ENCODE measurements around the gene DNAJC13. TPM values are rescaled to one million over a fixed set of nuclear protein-coding genes. Genes with fewer than 3 reads are reported as not detected.
"Not testable (repeated sequence)": the region's sequence is repeated elsewhere in the genome, so short reads cannot be mapped to it uniquely, and the experiment has no call there.

The DNAJC13 gene
- total RNA-seq, 2 donors from 2014 or later, result 36.3 to 39.5 TPM

- not testable (repeated sequence) for H3K4me3 Mint-ChIP-seq; H3K36me3 Mint-ChIP-seq (ENCODE audit: insufficient read depth in 2 of 2); H3K9me3 Mint-ChIP-seq; DNase-seq; H3K27ac Mint-ChIP-seq; H3K4me1 Mint-ChIP-seq (ENCODE audit: low read depth)
- H3K27me3 Mint-ChIP-seq (ENCODE audit: low read depth), result peaks cover 13% of the 10 kb centered on the region
- ATAC-seq (replicated peaks in 1 of 2), result peak; percentile 66 to 70
Observed at GRCh38 chr3:132392675-132393074, 24.6 kb upstream of the DNAJC13 start.

DNA sequence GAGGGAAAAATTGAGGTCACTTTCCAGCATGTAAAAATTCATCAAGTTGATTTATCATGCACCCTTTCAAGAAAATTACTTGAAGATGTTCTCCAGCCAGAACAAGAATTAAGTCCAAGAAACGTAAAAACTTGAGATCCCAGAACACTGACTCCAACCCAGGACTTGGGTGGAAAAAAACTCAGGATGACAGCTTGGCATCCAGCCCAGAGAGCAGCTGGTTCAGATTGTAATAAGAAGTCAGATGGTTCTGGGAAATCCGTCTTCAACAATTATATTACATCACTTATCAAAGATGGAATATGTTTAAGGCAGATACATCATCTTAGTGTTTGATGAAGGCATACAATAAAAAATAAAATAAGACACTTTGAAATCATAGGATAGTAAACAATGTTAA is 23.0 kb upstream of the DNAJC13 start:
- peaks cover 13% of the 10 kb centered on the region for H3K27me3 Mint-ChIP-seq (ENCODE audit: low read depth)
- H3K4me3 Mint-ChIP-seq, result no peak overlapping the region
- H3K4me1 Mint-ChIP-seq (ENCODE audit: low read depth), result peaks cover 5% of the 10 kb centered on the region
- ATAC-seq (replicated peaks in 1 of 2) (no peak), DNase-seq (no peak)
- peaks cover 0 to 2% of the 10 kb centered on the region in 2 donors for H3K36me3 Mint-ChIP-seq (ENCODE audit: insufficient read depth in 2 of 2)
- no peak overlapping the region for H3K27ac Mint-ChIP-seq
- no peaks in the 10 kb centered on the region for H3K9me3 Mint-ChIP-seq

GRCh38 chr3:132395126-132395525 is 22.2 kb upstream of the DNAJC13 start:
- Mint-ChIP-seq H3K27me3 (ENCODE audit: low read depth) (peaks cover 13% of the 10 kb centered on the region), H3K36me3 (ENCODE audit: insufficient read depth in 2 of 2) (peaks cover 0 to 2% of the 10 kb centered on the region in 2 donors), H3K27ac (no peak overlapping the region), H3K4me3 (no peak overlapping the region), H3K9me3 (no peaks in the 10 kb centered on the region), H3K4me1 (ENCODE audit: low read depth) (peaks cover 5% of the 10 kb centered on the region)
- no peak for DNase-seq
- ATAC-seq (replicated peaks in 1 of 2), result no peak

- DNase-seq, result no peak
- peaks cover 0 to 2% of the 10 kb centered on the region in 2 donors for H3K36me3 Mint-ChIP-seq (ENCODE audit: insufficient read depth in 2 of 2)
Observed at GRCh38 chr3:132396255-132396654, 21.0 kb upstream of the DNAJC13 start.

DNA sequence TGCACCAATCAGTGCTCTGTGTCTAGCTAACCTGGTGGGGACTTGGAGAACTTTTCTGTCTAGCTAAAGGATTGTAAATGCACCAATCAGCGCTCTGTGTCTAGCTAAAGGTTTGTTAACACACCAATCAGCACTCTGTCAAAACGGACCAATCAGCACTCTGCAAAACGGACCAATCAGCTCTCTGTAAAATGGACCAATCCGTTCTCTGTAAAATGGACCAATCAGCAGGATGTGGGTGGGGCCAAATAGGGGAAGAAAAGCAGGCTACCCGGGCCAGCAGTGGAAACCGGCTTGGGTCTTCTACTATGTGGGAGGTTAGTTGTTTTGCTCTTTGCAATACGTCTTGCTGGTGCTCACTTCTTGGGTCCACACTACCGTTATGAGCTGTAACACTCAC is 20.5 kb upstream of the DNAJC13 start:
- H3K27me3 Mint-ChIP-seq (ENCODE audit: low read depth), result peaks cover 13% of the 10 kb centered on the region
- H3K27ac Mint-ChIP-seq; DNase-seq; H3K9me3 Mint-ChIP-seq; H3K36me3 Mint-ChIP-seq (ENCODE audit: insufficient read depth in 2 of 2); ATAC-seq (replicated peaks in 1 of 2); H3K4me3 Mint-ChIP-seq; H3K4me1 Mint-ChIP-seq (ENCODE audit: low read depth): not testable (repeated sequence)

More at GRCh38 chr3:132396255-132396654, 21.0 kb upstream of the DNAJC13 start:
- H3K27ac Mint-ChIP-seq, result no peak overlapping the region
- no peaks in the 10 kb centered on the region for H3K9me3 Mint-ChIP-seq
- peaks cover 5% of the 10 kb centered on the region for H3K4me1 Mint-ChIP-seq (ENCODE audit: low read depth)
- no peak overlapping the region for H3K4me3 Mint-ChIP-seq
- peaks cover 13% of the 10 kb centered on the region for H3K27me3 Mint-ChIP-seq (ENCODE audit: low read depth)
- ATAC-seq (replicated peaks in 1 of 2), result no peak

DNA sequence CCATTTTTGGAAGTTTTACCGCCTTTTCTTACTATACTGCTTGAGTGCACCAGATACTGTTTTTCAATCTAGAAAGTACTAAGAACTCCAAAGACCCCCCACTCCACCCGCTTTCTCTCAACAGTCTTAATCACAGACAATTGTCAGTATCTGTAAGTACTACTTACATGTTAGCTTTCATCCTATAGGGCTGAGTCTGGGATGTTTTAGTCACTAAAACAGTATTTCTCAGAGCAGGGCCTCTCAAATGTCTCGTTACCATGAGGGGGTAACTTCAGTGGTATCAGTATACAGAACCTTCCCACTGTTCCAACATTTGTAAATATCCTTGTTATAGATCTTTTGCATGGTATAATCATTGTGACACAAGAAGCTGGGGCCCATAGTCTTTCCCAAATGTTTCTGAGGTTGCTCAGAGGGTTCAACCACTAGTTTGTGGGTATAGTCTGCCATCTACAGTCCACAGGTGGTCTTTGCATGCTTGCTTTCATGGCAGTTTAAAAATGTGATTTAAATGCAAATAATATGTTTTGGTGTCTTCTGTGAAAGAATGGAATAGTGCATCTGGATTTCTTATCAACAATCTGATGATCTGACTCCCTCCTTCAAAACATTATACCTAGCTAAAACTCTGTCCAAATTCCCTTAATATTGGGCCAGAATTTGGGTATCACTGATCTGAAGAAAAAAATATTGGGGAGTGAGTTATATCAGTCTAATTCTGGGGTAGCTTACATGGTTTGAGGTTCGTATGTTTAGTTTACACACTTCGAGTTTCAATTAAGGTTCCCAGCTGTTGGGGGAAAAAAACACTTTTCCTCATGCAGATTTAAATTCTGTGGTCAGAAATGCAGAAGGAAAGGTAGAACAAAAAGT is 18.0 kb upstream of the DNAJC13 start:
- Mint-ChIP-seq H3K4me3 (no peak overlapping the region), H3K27ac (no peak overlapping the region), H3K36me3 (ENCODE audit: insufficient read depth in 2 of 2) (peaks cover 0 to 2% of the 10 kb centered on the region in 2 donors), H3K9me3 (peaks cover 0 to 2% of the 10 kb centered on the region in 2 donors), H3K4me1 (ENCODE audit: low read depth) (no peaks in the 10 kb centered on the region), H3K27me3 (ENCODE audit: low read depth) (peaks cover 10% of the 10 kb centered on the region)
- peak; percentile 16 to 39 for DNase-seq
- ATAC-seq (replicated peaks in 1 of 2), result peak; percentile 54 to 56

DNA sequence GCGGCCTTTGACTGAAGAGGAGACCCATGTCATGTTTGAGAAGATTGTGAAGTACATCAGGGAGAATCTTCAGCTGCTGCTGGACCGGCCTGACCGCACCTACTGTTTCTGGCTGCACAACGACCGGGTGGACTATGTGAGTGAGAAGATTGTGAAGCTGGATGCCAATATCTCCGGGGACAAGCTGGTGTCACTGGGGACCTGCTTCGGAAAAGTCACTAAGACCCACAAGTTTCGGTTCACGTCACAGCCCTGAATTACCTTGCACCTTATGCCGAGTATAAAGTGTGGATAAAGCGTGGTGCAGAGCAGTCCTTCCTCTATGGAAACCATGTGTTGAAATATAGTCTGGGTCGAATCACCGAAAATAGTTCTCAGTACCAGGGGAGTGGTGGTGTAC is 16.0 kb upstream of the DNAJC13 start:
- Mint-ChIP-seq H3K4me1 (ENCODE audit: low read depth) (no peaks in the 10 kb centered on the region), H3K4me3 (no peak overlapping the region), H3K27me3 (ENCODE audit: low read depth) (peaks cover 14% of the 10 kb centered on the region), H3K9me3 (peaks cover 0 to 2% of the 10 kb centered on the region in 2 donors), H3K36me3 (ENCODE audit: insufficient read depth in 2 of 2) (no peaks in the 10 kb centered on the region), H3K27ac (no peak overlapping the region)
- DNase-seq (no peak), ATAC-seq (replicated peaks in 1 of 2) (no peak)

DNA sequence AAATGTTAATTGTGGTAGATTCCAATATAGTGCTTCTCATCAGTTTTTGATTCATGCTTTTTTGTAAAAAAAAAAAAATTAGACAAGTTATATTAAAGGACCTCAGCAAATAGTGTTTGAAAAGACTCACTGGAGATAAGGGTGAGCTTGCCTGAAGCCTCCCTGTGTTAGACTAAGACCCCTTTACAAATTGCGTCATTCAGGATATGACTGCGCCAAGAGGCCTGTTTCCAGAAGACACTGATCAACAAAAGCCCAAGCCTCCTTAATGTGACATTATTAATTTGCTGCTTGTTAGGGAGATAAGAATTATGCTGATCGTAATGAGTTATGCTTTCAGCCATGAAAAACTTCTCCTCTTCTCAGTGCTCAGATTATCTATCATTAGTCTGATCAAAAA is 13.0 kb upstream of the DNAJC13 start:
- no peaks in the 10 kb centered on the region for H3K36me3 Mint-ChIP-seq (ENCODE audit: insufficient read depth in 2 of 2)
- H3K9me3 Mint-ChIP-seq, result peaks cover 0 to 2% of the 10 kb centered on the region in 2 donors
- no peak overlapping the region for H3K27ac Mint-ChIP-seq
- no peak for DNase-seq
- H3K4me3 Mint-ChIP-seq, result no peak overlapping the region
- peaks cover 14% of the 10 kb centered on the region for H3K27me3 Mint-ChIP-seq (ENCODE audit: low read depth)
- ATAC-seq (replicated peaks in 1 of 2), result no peak
- H3K4me1 Mint-ChIP-seq (ENCODE audit: low read depth), result no peaks in the 10 kb centered on the region

- H3K4me1 Mint-ChIP-seq (ENCODE audit: low read depth), result no peaks in the 10 kb centered on the region
- ATAC-seq (replicated peaks in 1 of 2) (no peak), DNase-seq (no peak)
- H3K27me3 Mint-ChIP-seq (ENCODE audit: low read depth), result peaks cover 14% of the 10 kb centered on the region
- H3K4me3 Mint-ChIP-seq, result no peak overlapping the region
- H3K27ac Mint-ChIP-seq, result no peak overlapping the region
- peaks cover 0 to 2% of the 10 kb centered on the region in 2 donors for H3K9me3 Mint-ChIP-seq
- H3K36me3 Mint-ChIP-seq (ENCODE audit: insufficient read depth in 2 of 2), result no peaks in the 10 kb centered on the region
Observed at GRCh38 chr3:132405188-132405587, 12.1 kb upstream of the DNAJC13 start.

- Mint-ChIP-seq H3K4me3 (no peak overlapping the region), H3K4me1 (ENCODE audit: low read depth) (no peaks in the 10 kb centered on the region), H3K27me3 (ENCODE audit: low read depth) (peaks cover 14% of the 10 kb centered on the region), H3K27ac (no peak overlapping the region), H3K36me3 (ENCODE audit: insufficient read depth in 2 of 2) (no peaks in the 10 kb centered on the region), H3K9me3 (peaks cover 0 to 2% of the 10 kb centered on the region in 2 donors)
- ATAC-seq (replicated peaks in 1 of 2) (no peak), DNase-seq (no peak)
Observed at GRCh38 chr3:132405609-132406299, 11.5 kb upstream of the DNAJC13 start.

DNA sequence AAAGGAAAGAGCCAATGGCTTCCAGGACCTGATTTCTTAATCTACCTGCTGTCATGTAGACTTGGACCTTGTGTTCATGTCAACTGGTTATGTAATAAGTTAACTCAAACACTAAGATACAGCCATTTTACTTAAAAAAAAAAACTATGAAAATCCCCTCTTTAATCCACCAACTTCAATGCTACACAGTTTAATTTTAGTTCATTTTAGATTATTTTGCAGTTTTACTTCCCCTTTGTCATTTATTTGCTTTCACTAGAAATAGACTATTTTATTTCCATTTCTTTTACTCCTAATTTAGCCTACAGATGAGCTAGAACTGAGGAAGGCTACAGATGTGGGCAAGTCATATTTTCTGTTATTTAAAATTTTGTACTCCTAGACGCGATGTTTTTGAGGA is 10.7 kb upstream of the DNAJC13 start:
- DNase-seq (no peak), ATAC-seq (replicated peaks in 1 of 2) (no peak)
- H3K4me1 Mint-ChIP-seq (ENCODE audit: low read depth), result no peaks in the 10 kb centered on the region
- H3K36me3 Mint-ChIP-seq (ENCODE audit: insufficient read depth in 2 of 2), result no peaks in the 10 kb centered on the region
- H3K4me3 Mint-ChIP-seq, result no peak overlapping the region
- H3K27ac Mint-ChIP-seq, result no peak overlapping the region
- H3K9me3 Mint-ChIP-seq, result peaks cover 0 to 2% of the 10 kb centered on the region in 2 donors
- peaks cover 14% of the 10 kb centered on the region for H3K27me3 Mint-ChIP-seq (ENCODE audit: low read depth)

- Mint-ChIP-seq H3K36me3 (ENCODE audit: insufficient read depth in 2 of 2) (no peaks in the 10 kb centered on the region), H3K27ac (no peak overlapping the region), H3K4me3 (no peak overlapping the region), H3K4me1 (ENCODE audit: low read depth) (no peaks in the 10 kb centered on the region), H3K9me3 (peaks cover 0 to 2% of the 10 kb centered on the region in 2 donors), H3K27me3 (ENCODE audit: low read depth) (peaks cover 14% of the 10 kb centered on the region)
- DNase-seq (no peak), ATAC-seq (replicated peaks in 1 of 2) (no peak)
Observed at GRCh38 chr3:132407025-132407424, 10.3 kb upstream of the DNAJC13 start.

- Mint-ChIP-seq H3K4me1 (ENCODE audit: low read depth) (peaks cover 28% of the 10 kb centered on the region), H3K27me3 (ENCODE audit: low read depth) (no peaks in the 10 kb centered on the region), H3K36me3 (ENCODE audit: insufficient read depth in 2 of 2) (peaks cover 4 to 6% of the 10 kb centered on the region in 2 donors), H3K9me3 (no peaks in the 10 kb centered on the region), H3K27ac (no peak overlapping the region), H3K4me3 (no peak overlapping the region)
- DNase-seq (no peak), ATAC-seq (replicated peaks in 1 of 2) (no peak)
Observed at GRCh38 chr3:132414841-132415240, 2.5 kb upstream of the DNAJC13 start.

Data from activated T-cell treated with anti-CD3 and anti-CD28 coated beads, Interleukin-2, amount 50 U/mL, for 72 hours (primary cell).